ENCODE results near the gene SNX6. TPM values are rescaled to one million over a fixed set of nuclear protein-coding genes. Genes with fewer than 3 reads are reported as not detected.
"Not testable (repeated sequence)": the region's sequence is repeated elsewhere in the genome, so short reads cannot be mapped to it uniquely, and the experiment has no call there.

SNX6 gene
- total and polyA plus RNA-seq, 2 donors: 62.9 to 86.5 TPM

DNA sequence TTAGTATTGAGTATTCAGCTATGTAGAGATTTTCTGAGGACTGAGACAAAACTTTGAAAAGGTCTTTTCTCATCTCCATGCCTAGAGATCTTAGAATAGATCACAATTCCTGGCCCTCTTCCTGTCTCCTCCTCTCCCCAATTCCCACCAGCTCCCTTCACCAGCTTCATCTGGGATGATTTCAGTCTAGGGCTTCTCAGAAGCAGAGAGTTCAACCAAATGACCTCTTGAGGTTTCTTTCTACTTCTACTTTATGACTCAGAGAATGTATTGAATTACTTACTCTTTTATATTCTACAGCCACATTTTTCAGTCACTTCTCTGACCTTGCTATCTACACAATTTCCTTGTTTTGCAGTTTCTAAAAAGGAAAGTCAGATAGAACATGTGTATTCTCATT lies 19.4 kb upstream of the SNX6 start:
- Histone ChIP-seq H3K9me3 (ENCODE audit: control insufficient read depth in 2 of 2, insufficient read depth in 1 of 2, low read length in 1 of 2) (no peaks in the 10 kb centered on the region), H3K4me1 (ENCODE audit: control insufficient read depth in 2 of 2, insufficient read depth in 2 of 2, low read length in 2 of 2) (no peaks in the 10 kb centered on the region), H3K27me3 (ENCODE audit: control insufficient read depth in 2 of 2, insufficient read depth in 1 of 2, low read length in 1 of 2) (no peaks in the 10 kb centered on the region), H3K4me3 (ENCODE audit: low read length in 2 of 2) (no peak overlapping the region), H3K36me3 (ENCODE audit: control insufficient read depth in 2 of 2, insufficient read depth in 2 of 2, low read length in 1 of 2) (no peaks in the 10 kb centered on the region), H3K27ac (ENCODE audit: low read depth in 1 of 2, low read length in 1 of 2) (no peak overlapping the region)
- no peak for DNase-seq (ENCODE audit: low read depth in 6 of 9, low spot score in 9 of 9)

DNA sequence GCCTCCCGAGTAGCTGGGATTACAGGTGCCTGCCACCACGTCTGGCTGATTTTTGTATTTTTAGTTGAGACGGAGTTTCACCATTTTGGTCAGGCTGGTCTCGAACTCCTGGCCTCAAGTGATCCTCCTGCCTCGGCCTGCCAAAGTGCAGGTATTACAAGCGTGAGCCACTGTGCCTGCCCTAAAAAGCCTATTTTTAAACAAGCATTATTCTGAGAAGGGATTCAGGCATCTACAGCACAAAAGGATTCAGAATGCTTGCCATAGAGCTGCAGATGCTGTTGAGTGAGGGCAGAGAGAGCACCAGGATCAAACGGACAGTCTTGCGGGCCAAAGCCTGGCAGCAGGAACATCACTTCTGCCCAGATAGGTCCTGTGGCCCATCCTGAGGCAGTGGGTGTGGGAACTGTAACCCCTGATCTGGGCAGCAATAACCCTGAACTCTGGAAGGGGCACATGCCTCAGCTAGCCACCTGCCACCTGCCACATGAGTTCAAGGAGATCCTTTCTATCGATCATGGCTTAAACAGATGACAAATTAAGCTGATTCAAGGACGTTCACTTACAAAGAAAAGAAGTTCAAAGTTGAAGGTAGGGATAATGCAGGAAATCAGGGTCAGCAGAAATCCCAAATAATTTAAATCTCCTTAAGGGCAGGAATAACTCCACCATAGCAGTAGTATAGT lies 16.8 kb upstream of the SNX6 start:
- H3K27ac ChIP-seq (ENCODE audit: low read depth in 1 of 2, low read length in 1 of 2): no peak overlapping the region
- no peaks in the 10 kb centered on the region for H3K27me3 ChIP-seq (ENCODE audit: control insufficient read depth in 2 of 2, insufficient read depth in 1 of 2, low read length in 1 of 2)

DNA sequence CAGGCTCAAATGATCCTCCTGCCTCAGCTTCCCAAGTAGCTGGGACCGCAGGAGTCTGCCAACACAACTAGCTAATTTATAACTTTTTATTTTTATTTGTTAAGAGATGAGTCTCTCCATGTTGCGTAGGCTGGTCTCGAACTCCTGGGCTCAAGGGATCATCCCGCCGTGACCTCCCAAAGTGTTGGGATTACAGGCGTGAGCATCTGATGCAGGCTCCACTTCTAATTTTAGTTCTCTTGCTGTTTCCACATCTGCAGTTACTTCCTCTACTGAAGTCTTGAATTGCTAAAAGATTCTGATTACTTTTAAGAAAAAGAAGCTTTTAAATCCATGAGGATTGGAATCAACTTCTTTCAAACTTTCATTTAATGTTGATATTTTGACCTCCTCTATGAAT lies 13.4 kb upstream of the SNX6 start:
- H3K4me1 ChIP-seq (ENCODE audit: control insufficient read depth in 2 of 2, insufficient read depth in 2 of 2, low read length in 2 of 2): no peaks in the 10 kb centered on the region
- WGBS: 94% methylated on average over 6 of the region's 6 CpGs

More for the DNA sequence above, 16.8 kb upstream of the SNX6 start:
- no peak overlapping the region for H3K4me3 ChIP-seq (ENCODE audit: low read length in 2 of 2)
- no peaks in the 10 kb centered on the region for H3K36me3 ChIP-seq (ENCODE audit: control insufficient read depth in 2 of 2, insufficient read depth in 2 of 2, low read length in 1 of 2)
- no peaks in the 10 kb centered on the region for H3K9me3 ChIP-seq (ENCODE audit: control insufficient read depth in 2 of 2, insufficient read depth in 1 of 2, low read length in 1 of 2)
- no peaks in the 10 kb centered on the region for H3K4me1 ChIP-seq (ENCODE audit: control insufficient read depth in 2 of 2, insufficient read depth in 2 of 2, low read length in 2 of 2)
- WGBS: 93% methylated on average over 10 of the region's 10 CpGs
- DNase-seq (ENCODE audit: low read depth in 6 of 9, low spot score in 9 of 9): no peak

DNA sequence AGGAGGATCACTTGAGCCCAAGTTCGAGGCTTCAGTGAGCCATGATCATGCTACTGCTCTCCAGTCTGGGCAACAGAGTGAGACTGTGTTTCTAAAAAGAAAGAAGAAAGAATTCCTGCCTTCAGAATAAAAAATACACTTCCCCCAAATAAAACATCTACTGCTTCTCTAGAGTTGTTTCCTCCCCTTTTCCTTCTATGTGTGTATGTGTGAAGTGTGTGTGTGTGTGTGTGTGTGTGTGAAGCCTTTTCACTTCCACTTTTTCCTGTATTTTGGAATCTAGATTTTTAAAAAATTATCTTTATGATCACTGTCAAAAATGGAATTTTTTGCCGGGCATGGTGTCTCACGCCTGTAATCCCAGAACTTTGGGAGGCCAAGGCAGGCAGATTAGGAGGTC lies 12.6 kb upstream of the SNX6 start:
- 97% methylated on average over 3 of the region's 3 CpGs for WGBS
- Histone ChIP-seq H3K27ac (ENCODE audit: low read depth in 1 of 2, low read length in 1 of 2) (no peak overlapping the region), H3K36me3 (ENCODE audit: control insufficient read depth in 2 of 2, insufficient read depth in 2 of 2, low read length in 1 of 2) (no peaks in the 10 kb centered on the region), H3K27me3 (ENCODE audit: control insufficient read depth in 2 of 2, insufficient read depth in 1 of 2, low read length in 1 of 2) (no peaks in the 10 kb centered on the region), H3K9me3 (ENCODE audit: control insufficient read depth in 2 of 2, insufficient read depth in 1 of 2, low read length in 1 of 2) (no peaks in the 10 kb centered on the region), H3K4me3 (ENCODE audit: low read length in 2 of 2) (no peak overlapping the region), H3K4me1 (ENCODE audit: control insufficient read depth in 2 of 2, insufficient read depth in 2 of 2, low read length in 2 of 2) (no peaks in the 10 kb centered on the region)
- DNase-seq (ENCODE audit: low read depth in 6 of 9, low spot score in 9 of 9): no peak

More for the DNA sequence above, 13.4 kb upstream of the SNX6 start:
- DNase-seq (ENCODE audit: low read depth in 6 of 9, low spot score in 9 of 9): no peak
- Histone ChIP-seq H3K4me3 (ENCODE audit: low read length in 2 of 2) (no peak overlapping the region), H3K27ac (ENCODE audit: low read depth in 1 of 2, low read length in 1 of 2) (no peak overlapping the region), H3K36me3 (ENCODE audit: control insufficient read depth in 2 of 2, insufficient read depth in 2 of 2, low read length in 1 of 2) (no peaks in the 10 kb centered on the region), H3K9me3 (ENCODE audit: control insufficient read depth in 2 of 2, insufficient read depth in 1 of 2, low read length in 1 of 2) (no peaks in the 10 kb centered on the region), H3K27me3 (ENCODE audit: control insufficient read depth in 2 of 2, insufficient read depth in 1 of 2, low read length in 1 of 2) (no peaks in the 10 kb centered on the region)

DNA sequence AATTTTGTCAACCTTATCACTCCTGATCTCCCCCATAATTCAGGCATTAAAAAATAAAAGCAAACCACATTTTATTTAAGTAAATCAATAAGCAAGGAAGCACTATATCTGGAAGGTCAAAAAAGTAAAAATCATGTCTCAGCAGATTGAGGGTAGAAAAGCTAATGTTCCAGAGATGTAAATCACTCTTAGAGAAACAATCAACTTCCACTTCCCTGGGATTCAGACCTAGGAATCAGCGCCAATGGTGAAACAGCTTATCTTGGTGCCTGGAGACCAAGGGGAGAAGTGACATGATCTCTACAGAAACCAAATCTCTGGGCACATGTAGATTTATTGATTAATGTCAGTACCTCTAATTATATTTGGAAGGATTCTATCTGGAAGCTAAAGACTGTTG lies 10.9 kb upstream of the SNX6 start:
- Histone ChIP-seq H3K36me3 (ENCODE audit: control insufficient read depth in 2 of 2, insufficient read depth in 2 of 2, low read length in 1 of 2) (no peaks in the 10 kb centered on the region), H3K4me3 (ENCODE audit: low read length in 2 of 2) (no peak overlapping the region), H3K4me1 (ENCODE audit: control insufficient read depth in 2 of 2, insufficient read depth in 2 of 2, low read length in 2 of 2) (no peaks in the 10 kb centered on the region), H3K27ac (ENCODE audit: low read depth in 1 of 2, low read length in 1 of 2) (no peak overlapping the region), H3K9me3 (ENCODE audit: control insufficient read depth in 2 of 2, insufficient read depth in 1 of 2, low read length in 1 of 2) (no peaks in the 10 kb centered on the region), H3K27me3 (ENCODE audit: control insufficient read depth in 2 of 2, insufficient read depth in 1 of 2, low read length in 1 of 2) (no peaks in the 10 kb centered on the region)
- no peak for DNase-seq (ENCODE audit: low read depth in 6 of 9, low spot score in 9 of 9)
- 98% methylated on average over 1 of the region's 1 CpG for WGBS

DNA sequence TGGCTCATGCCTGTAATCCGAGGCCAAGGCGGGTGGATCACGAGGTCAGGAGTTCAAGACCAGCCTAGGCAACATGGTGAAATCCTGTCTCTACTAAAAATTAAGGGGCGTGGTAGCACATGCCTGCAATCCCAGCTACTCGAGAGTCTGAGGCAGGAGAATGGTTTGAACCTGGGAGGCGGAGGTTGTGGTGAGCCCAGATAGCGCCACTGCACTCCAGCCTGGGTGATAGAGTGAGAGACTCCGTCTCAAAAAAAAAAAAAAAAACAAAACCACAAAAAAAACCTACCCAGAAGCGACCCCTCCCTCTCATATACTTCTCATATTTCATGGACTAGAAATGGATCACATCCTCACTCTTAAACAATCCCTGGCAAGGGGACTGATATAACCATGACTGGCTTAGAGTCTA lies 4.4 kb upstream of the SNX6 start:
- not testable (repeated sequence) for H3K9me3 ChIP-seq (ENCODE audit: control insufficient read depth in 2 of 2, insufficient read depth in 1 of 2, low read length in 1 of 2); H3K27me3 ChIP-seq (ENCODE audit: control insufficient read depth in 2 of 2, insufficient read depth in 1 of 2, low read length in 1 of 2); H3K4me3 ChIP-seq (ENCODE audit: low read length in 2 of 2); H3K4me1 ChIP-seq (ENCODE audit: control insufficient read depth in 2 of 2, insufficient read depth in 2 of 2, low read length in 2 of 2); DNase-seq (ENCODE audit: low read depth in 6 of 9, low spot score in 9 of 9); H3K27ac ChIP-seq (ENCODE audit: low read depth in 1 of 2, low read length in 1 of 2); H3K36me3 ChIP-seq (ENCODE audit: control insufficient read depth in 2 of 2, insufficient read depth in 2 of 2, low read length in 1 of 2)
- 90% methylated on average over 9 of the region's 9 CpGs for WGBS

DNA sequence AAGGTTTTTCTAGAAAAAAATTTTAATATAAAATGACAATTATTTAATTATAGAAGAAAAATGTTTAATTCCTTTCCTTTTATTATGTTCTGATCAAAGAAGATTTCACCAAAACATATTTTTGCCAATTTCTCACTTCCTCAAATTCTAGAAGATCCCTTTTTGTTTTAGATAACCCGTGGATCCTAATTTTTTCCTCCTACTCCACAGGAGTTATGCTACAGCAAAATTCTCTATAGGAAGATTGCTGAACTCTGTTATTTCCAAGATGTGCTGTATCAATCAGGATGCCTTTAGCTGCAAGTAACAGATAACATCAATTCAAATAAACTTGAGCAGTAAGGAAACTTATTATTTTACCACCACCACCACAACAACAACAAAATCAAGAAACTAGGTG lies 3.8 kb upstream of the SNX6 start:
- DNase-seq (ENCODE audit: low read depth in 6 of 9, low spot score in 9 of 9): no peak
- no peak overlapping the region for H3K27ac ChIP-seq (ENCODE audit: low read depth in 1 of 2, low read length in 1 of 2)
- H3K4me3 ChIP-seq (ENCODE audit: low read length in 2 of 2): no peak overlapping the region
- WGBS: 64% methylated on average over 1 of the region's 1 CpG
- no peaks in the 10 kb centered on the region for H3K9me3 ChIP-seq (ENCODE audit: control insufficient read depth in 2 of 2, insufficient read depth in 1 of 2, low read length in 1 of 2)
- peaks cover 2 to 3% of the 10 kb centered on the region in 2 donors for H3K4me1 ChIP-seq (ENCODE audit: control insufficient read depth in 2 of 2, insufficient read depth in 2 of 2, low read length in 2 of 2)
- no peaks in the 10 kb centered on the region for H3K27me3 ChIP-seq (ENCODE audit: control insufficient read depth in 2 of 2, insufficient read depth in 1 of 2, low read length in 1 of 2)
- H3K36me3 ChIP-seq (ENCODE audit: control insufficient read depth in 2 of 2, insufficient read depth in 2 of 2, low read length in 1 of 2): no peaks in the 10 kb centered on the region

DNA sequence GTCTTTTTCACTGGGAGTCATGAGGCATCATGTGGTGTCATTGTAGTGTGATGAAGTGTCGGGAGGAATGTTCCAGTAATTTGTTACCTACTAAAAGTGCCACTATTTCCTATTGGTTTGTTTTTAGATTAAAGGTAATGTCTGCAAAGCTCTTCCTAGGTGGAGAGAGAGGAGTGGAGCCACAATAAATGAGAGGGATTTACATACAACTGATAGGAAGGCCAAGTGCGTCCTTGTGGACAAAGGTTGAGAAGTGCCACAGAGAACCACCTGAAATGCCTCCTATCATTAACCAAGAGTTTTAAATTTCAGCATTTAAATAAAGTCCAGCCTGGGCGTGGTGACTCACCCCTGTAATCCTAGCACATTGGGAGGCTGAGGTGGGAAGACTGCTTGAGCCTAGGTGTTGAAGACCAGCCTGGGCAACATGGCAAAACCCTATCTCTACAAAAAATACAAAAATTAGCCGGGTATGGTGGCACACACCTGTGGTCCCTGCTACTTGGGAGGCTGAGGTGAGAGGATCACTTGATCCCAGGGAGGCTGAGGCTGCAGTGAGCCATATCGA lies 2.5 kb upstream of the SNX6 start:
- Histone ChIP-seq H3K27ac (ENCODE audit: low read depth in 1 of 2, low read length in 1 of 2) (no peak overlapping the region), H3K9me3 (ENCODE audit: control insufficient read depth in 2 of 2, insufficient read depth in 1 of 2, low read length in 1 of 2) (no peaks in the 10 kb centered on the region), H3K36me3 (ENCODE audit: control insufficient read depth in 2 of 2, insufficient read depth in 2 of 2, low read length in 1 of 2) (no peaks in the 10 kb centered on the region), H3K27me3 (ENCODE audit: control insufficient read depth in 2 of 2, insufficient read depth in 1 of 2, low read length in 1 of 2) (no peaks in the 10 kb centered on the region), H3K4me1 (ENCODE audit: control insufficient read depth in 2 of 2, insufficient read depth in 2 of 2, low read length in 2 of 2) (peaks cover 2 to 5% of the 10 kb centered on the region in 2 donors), H3K4me3 (ENCODE audit: low read length in 2 of 2) (no peak overlapping the region)
- 99% methylated on average over 5 of the region's 5 CpGs for WGBS
- DNase-seq (ENCODE audit: low read depth in 6 of 9, low spot score in 9 of 9): no peak

DNA sequence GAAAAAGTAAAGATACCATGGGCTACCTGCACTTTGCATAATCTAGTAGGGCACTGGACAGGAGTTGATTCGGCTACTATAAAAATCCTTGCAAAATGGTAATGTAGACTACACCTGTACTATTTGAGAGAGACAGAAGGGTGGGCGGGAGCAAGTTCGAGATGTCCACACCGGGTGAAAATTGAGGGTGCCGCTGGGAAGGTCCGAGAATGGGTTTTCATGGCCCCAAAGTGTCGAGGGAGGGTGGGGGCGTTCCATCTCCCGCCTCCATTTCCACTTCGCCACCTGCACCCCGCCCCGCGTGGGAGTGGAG lies 648 bp downstream of the SNX6 start:
- Histone ChIP-seq H3K27ac (ENCODE audit: low read depth in 1 of 2, low read length in 1 of 2) (peak overlapping the region; percentile 38 to 92), H3K4me1 (ENCODE audit: control insufficient read depth in 2 of 2, insufficient read depth in 2 of 2, low read length in 2 of 2) (peaks cover 2 to 5% of the 10 kb centered on the region in 2 donors), H3K9me3 (ENCODE audit: control insufficient read depth in 2 of 2, insufficient read depth in 1 of 2, low read length in 1 of 2) (no peaks in the 10 kb centered on the region)

More for the DNA sequence above, 648 bp downstream of the SNX6 start:
- peak in 2 of 9 donors; percentile 1 to 3 for DNase-seq (ENCODE audit: low read depth in 6 of 9, low spot score in 9 of 9)
- Histone ChIP-seq H3K4me3 (ENCODE audit: low read length in 2 of 2) (peak overlapping the region; percentile 74 to 90), H3K27me3 (ENCODE audit: control insufficient read depth in 2 of 2, insufficient read depth in 1 of 2, low read length in 1 of 2) (no peaks in the 10 kb centered on the region), H3K36me3 (ENCODE audit: control insufficient read depth in 2 of 2, insufficient read depth in 2 of 2, low read length in 1 of 2) (peaks cover 0 to 3% of the 10 kb centered on the region in 2 donors)
- 1% methylated on average over 13 of the region's 13 CpGs for WGBS
